ENCODE results near the gene CNOT3.

Gene CNOT3

GRCh38 chr19:54147676-54148075 is 10.1 kb downstream of the CNOT3 start:
- no peak overlapping the region for H3K27ac ChIP-seq
- TF ChIP-seq ZFX (IDR thresholded peaks at IDR 0.05; ENCODE audit: borderline replicate concordance) (no peak), CTCF (IDR thresholded peaks at IDR 0.05) (no peak)

- TF ChIP-seq ZFX (IDR thresholded peaks at IDR 0.05; ENCODE audit: borderline replicate concordance) (no peak), CTCF (IDR thresholded peaks at IDR 0.05) (no peak)
Observed at GRCh38 chr19:54148158-54148557, 10.6 kb downstream of the CNOT3 start.

DNA sequence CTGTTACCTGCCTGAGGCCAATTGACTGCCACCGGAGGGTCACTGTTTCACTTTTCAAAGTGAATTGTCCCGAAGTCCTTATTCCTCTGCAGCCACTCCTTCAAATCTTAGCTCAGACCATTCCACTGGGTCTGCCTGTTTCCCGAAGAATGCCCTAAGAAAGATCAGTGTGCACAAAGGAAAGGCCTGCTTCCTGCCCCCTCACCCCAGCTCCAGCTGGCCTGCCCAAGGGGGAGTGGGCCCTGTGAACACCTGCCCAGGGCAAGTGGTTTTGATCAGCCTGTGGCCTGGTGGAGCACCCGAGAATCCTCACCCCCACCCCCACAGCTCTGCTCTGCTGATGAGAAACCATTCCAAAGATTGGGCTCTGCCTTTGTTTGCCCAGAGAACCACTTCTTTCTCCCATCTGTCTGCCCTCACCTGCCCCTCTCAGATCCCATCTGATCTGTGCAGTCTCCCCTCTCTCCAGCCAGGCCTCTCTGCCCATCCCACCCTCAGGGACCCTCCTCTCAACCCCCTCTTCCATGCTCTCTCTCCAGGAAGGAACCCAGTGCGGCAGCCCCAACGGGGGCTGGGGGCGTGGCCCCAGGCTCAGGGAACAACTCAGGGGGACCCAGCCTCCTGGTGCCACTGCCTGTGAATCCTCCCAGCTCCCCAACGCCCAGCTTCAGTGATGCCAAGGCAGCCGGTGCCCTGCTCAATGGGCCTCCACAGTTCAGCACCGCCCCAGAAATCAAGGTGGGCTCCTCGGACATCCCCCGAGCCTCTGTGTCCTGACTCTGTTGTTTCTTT is 11.7 kb downstream of the CNOT3 start:
- TF ChIP-seq ZFX (IDR thresholded peaks at IDR 0.05; ENCODE audit: borderline replicate concordance), result no peak
- no peak overlapping the region for H3K27ac ChIP-seq

More at GRCh38 chr19:54148158-54148557, 10.6 kb downstream of the CNOT3 start:
- no peak overlapping the region for H3K27ac ChIP-seq

GRCh38 chr19:54151362-54152035 is 13.9 kb downstream of the CNOT3 start:
- TF ChIP-seq ZFX (IDR thresholded peaks at IDR 0.05; ENCODE audit: borderline replicate concordance) (no peak), CTCF (IDR thresholded peaks at IDR 0.05) (no peak)
- no peak overlapping the region for H3K27ac ChIP-seq

GRCh38 chr19:54152267-54152666 is 14.7 kb downstream of the CNOT3 start:
- H3K27ac ChIP-seq, result no peak overlapping the region
- TF ChIP-seq ZFX (IDR thresholded peaks at IDR 0.05; ENCODE audit: borderline replicate concordance), result no peak

DNA sequence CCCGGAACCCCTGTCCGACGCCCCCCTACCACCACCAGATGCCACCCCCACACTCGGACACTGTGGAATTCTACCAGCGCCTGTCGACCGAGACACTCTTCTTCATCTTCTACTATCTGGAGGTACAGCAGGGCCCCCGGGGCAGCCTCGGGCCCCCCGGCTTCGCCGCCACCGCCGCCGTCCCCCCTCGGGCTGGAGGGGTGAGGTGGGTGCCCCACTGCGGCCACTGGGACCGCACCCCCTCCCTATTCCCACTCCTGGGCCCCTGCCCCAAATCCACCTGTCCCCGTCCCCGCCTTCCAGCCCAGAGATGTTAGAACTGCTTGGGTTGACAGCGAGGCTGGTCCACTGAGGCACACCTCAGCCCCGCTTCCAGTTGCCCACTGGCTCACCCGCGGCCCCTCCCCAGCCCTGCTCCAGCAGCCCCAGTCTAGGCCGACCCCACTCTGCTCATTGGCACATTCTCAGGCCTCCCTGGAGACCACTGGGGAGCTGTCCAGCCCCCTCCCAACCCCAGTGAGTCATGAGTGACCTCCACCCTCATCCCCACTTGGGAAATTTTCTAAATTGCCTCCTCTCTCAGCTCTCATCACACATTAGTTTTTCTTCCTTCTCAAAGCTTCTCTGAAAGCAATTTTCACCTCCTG is 15.4 kb downstream of the CNOT3 start:
- TF ChIP-seq ZFX (IDR thresholded peaks at IDR 0.05; ENCODE audit: borderline replicate concordance) (no peak), CTCF (IDR thresholded peaks at IDR 0.05) (no peak)
- peak overlapping the region; percentile 31; the same call in 1 of the 2 replicates for H3K27ac ChIP-seq

DNA sequence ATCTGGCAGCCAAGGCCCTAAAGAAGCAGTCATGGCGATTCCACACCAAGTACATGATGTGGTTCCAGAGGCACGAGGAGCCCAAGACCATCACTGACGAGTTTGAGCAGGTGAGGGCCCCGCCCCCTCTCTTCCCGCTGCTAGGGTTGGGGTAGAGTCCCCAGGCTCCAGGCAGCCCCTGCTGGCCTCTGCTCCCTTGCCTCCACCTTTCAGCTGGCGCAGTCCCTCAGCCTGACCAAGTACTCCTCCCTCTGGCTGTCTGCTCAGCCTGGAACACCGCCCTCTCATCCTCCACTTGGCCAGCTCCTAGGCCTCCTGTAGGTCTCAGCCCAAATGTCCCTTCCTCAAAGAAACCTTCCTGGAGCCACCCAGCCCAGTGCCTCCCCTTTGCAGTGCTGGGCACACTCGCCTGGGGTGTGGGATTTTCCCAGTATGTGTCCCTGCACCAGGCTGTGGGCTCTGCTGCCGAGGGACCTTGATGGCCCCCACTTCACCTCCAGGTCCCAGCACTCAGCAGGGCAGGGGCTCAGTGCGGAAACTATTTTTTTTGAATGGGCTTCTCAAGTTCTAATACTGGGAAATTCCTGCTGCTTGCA is 16.3 kb downstream of the CNOT3 start:
- TF ChIP-seq ZFX (IDR thresholded peaks at IDR 0.05; ENCODE audit: borderline replicate concordance) (no peak), CTCF (IDR thresholded peaks at IDR 0.05) (no peak)
- H3K27ac ChIP-seq, result peak overlapping the region; percentile 31; the same call in 1 of the 2 replicates
